A673 (cell line): Measurements from ENCODE around the gene ATP5F1E. TPM values are rescaled to one million over a fixed set of nuclear protein-coding genes. Genes with fewer than 3 reads are reported as not detected.

Source experiments
- BruUV-seq: library from RNA; stranded (reverse); fragments of 400-500 nt; replicated peaks from 2 replicates; lab custom pipeline; 2021; lab: Mats Ljungman, UMichigan
- CTCF ChIA-PET: fragments of 300-600 bp; sonication (Branson Sonifier 250); formaldehyde crosslinking; loops from one replicate; lab custom pipeline; 2022; ENCODE audit warnings: antibody characterized with exemption; lab: Charles Lee
- POLR2A ChIA-PET: fragments of 300-600 bp; sonication (Branson Sonifier 250); formaldehyde crosslinking; loops from one replicate; lab custom pipeline; 2022; ENCODE audit warnings: antibody characterized with exemption; ENCODE audit not compliant: low non-redundant PET; lab: Charles Lee
- DNase-seq: peaks from one replicate; pipeline ENCODE4 v3.0.0-alpha.2; 2015; ENCODE audit warnings: low spot score
- H3K27ac ChIP-seq: fragments of 200-600 bp; sonication (generic); 2 replicates; pipeline ENCODE4 v1.5.1; 2016; ENCODE audit warnings: mixed run types, low read depth, mild to moderate bottlenecking, mixed read lengths, antibody characterized with exemption, low read length; ENCODE audit not compliant: poor library complexity, severe bottlenecking
- H3K27me3 ChIP-seq: fragments of 200-600 bp; sonication (generic); replicated peaks from 2 replicates; pipeline ENCODE4 v1.6.1; 2017; ENCODE audit warnings: mixed run types, low read depth, mild to moderate bottlenecking, mixed read lengths, antibody characterized with exemption, low read length; ENCODE audit not compliant: insufficient read depth, poor library complexity
- H3K36me3 ChIP-seq: fragments of 200-600 bp; sonication (generic); 2 replicates; pipeline ENCODE4 v1.6.1; 2016; ENCODE audit warnings: mixed run types, mild to moderate bottlenecking, mixed read lengths, antibody characterized with exemption, low read length; ENCODE audit not compliant: insufficient read depth, poor library complexity, severe bottlenecking
- H3K4me1 ChIP-seq: fragments of 200-600 bp; sonication (generic); 2 replicates; pipeline ENCODE4 v1.6.1; 2017; ENCODE audit warnings: mixed run types, mild to moderate bottlenecking, mixed read lengths, antibody characterized with exemption, low read length; ENCODE audit not compliant: insufficient read depth, poor library complexity, severe bottlenecking
- H3K4me3 ChIP-seq: fragments of 200-600 bp; sonication (generic); 2 replicates; pipeline ENCODE4 v1.5.1; 2016; ENCODE audit warnings: low read depth, mixed run types, mild to moderate bottlenecking, mixed read lengths, low read length; ENCODE audit not compliant: poor library complexity, severe bottlenecking
- H3K9me3 ChIP-seq: fragments of 200-600 bp; sonication (generic); 2 replicates; pipeline ENCODE4 v1.6.1; 2016; ENCODE audit warnings: mixed run types, low read depth, mild to moderate bottlenecking, mixed read lengths, antibody characterized with exemption, low read length; ENCODE audit not compliant: poor library complexity, severe bottlenecking
- EZH2 ChIP-seq: fragments of 200-600 bp; sonication (generic); IDR thresholded peaks from 2 replicates; pipeline ENCODE4 v1.6.1; 2017; ENCODE audit warnings: borderline replicate concordance, low read depth, mild to moderate bottlenecking, mixed read lengths, antibody characterized with exemption, low read length; ENCODE audit not compliant: poor library complexity, severe bottlenecking
- intact Hi-C: fragments of 100-400 bp; cut with micrococcal nuclease; formaldehyde crosslinking; loops from one replicate; pipeline ENCODE4 v1.10.0; 2022; ENCODE audit not compliant: unreplicated experiment
- total RNA-seq: library from RNA; stranded (reverse); gene quantifications from 2 replicates; pipeline ENCODE4 v1.2.3, GENCODE V29; 2021
- TF ChIP-seq, protein P1 (sequence below): fragments of 300-800, 200-600 bp; sonication (generic); conservative IDR thresholded peaks from 2 replicates; pipeline ENCODE4 v1.5.1; 2017; ENCODE audit warnings: low read depth, mild to moderate bottlenecking, antibody characterized with exemption, low read length, moderate library complexity, mixed read lengths

Gene ATP5F1E
- total RNA-seq, 1 experiment from 2014 or later = 76.8 TPM

GRCh38 chr20:59010995-59011873 is 20.9 kb downstream of the ATP5F1E start:
- no peak for DNase-seq
- BruUV-seq = no TSS peak
- H3K27me3 ChIP-seq = no peaks in the 10 kb centered on the region
- H3K4me1 ChIP-seq = no peaks in the 10 kb centered on the region
- no peak overlapping the region for H3K27ac ChIP-seq
- TF ChIP-seq, protein P1, sequence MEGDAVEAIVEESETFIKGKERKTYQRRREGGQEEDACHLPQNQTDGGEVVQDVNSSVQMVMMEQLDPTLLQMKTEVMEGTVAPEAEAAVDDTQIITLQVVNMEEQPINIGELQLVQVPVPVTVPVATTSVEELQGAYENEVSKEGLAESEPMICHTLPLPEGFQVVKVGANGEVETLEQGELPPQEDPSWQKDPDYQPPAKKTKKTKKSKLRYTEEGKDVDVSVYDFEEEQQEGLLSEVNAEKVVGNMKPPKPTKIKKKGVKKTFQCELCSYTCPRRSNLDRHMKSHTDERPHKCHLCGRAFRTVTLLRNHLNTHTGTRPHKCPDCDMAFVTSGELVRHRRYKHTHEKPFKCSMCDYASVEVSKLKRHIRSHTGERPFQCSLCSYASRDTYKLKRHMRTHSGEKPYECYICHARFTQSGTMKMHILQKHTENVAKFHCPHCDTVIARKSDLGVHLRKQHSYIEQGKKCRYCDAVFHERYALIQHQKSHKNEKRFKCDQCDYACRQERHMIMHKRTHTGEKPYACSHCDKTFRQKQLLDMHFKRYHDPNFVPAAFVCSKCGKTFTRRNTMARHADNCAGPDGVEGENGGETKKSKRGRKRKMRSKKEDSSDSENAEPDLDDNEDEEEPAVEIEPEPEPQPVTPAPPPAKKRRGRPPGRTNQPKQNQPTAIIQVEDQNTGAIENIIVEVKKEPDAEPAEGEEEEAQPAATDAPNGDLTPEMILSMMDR = no peak
- TF ChIP-seq EZH2 = no peak
- POLR2A ChIA-PET = no interaction called here
- H3K36me3 ChIP-seq = no peaks in the 10 kb centered on the region
- no peaks in the 10 kb centered on the region for H3K9me3 ChIP-seq
- CTCF ChIA-PET = no interaction called here
- intact Hi-C loops = no loop called here
- no peak overlapping the region for H3K4me3 ChIP-seq

- H3K4me1 ChIP-seq = peaks cover 1% of the 10 kb centered on the region
- H3K36me3 ChIP-seq = no peaks in the 10 kb centered on the region
- TF ChIP-seq, protein P1 = no peak
- no peak for TF ChIP-seq EZH2
- H3K27me3 ChIP-seq = no peaks in the 10 kb centered on the region
- H3K27ac ChIP-seq = no peak overlapping the region
- intact Hi-C loops = no loop called here
- BruUV-seq = no TSS peak
- no peak for DNase-seq
- CTCF ChIA-PET = no interaction called here
- no peak overlapping the region for H3K4me3 ChIP-seq
- POLR2A ChIA-PET = no interaction called here
- no peaks in the 10 kb centered on the region for H3K9me3 ChIP-seq
These were observed 21.7 kb downstream of the ATP5F1E start for GRCh38 chr20:59010321-59010994.

GRCh38 chr20:59008715-59009336 is 23.3 kb downstream of the ATP5F1E start:
- no TSS peak for BruUV-seq
- H3K4me3 ChIP-seq = no peak overlapping the region
- intact Hi-C loops = no loop called here
- H3K4me1 ChIP-seq = peaks cover 8% of the 10 kb centered on the region
- no peaks in the 10 kb centered on the region for H3K9me3 ChIP-seq
- DNase-seq = no peak
- H3K27me3 ChIP-seq = no peaks in the 10 kb centered on the region
- no peak overlapping the region for H3K27ac ChIP-seq
- H3K36me3 ChIP-seq = no peaks in the 10 kb centered on the region
- CTCF ChIA-PET = no interaction called here
- TF ChIP-seq, protein P1 = no peak
- no peak for TF ChIP-seq EZH2
- POLR2A ChIA-PET = no interaction called here
